GDM1 (cell line): ENCODE measurements around the gene NRARP.

ENCODE experiments used
- DNase-seq: peaks from one replicate; lab custom pipeline; 2025; lab: John Stamatoyannopoulos, UW

The NRARP gene

DNA sequence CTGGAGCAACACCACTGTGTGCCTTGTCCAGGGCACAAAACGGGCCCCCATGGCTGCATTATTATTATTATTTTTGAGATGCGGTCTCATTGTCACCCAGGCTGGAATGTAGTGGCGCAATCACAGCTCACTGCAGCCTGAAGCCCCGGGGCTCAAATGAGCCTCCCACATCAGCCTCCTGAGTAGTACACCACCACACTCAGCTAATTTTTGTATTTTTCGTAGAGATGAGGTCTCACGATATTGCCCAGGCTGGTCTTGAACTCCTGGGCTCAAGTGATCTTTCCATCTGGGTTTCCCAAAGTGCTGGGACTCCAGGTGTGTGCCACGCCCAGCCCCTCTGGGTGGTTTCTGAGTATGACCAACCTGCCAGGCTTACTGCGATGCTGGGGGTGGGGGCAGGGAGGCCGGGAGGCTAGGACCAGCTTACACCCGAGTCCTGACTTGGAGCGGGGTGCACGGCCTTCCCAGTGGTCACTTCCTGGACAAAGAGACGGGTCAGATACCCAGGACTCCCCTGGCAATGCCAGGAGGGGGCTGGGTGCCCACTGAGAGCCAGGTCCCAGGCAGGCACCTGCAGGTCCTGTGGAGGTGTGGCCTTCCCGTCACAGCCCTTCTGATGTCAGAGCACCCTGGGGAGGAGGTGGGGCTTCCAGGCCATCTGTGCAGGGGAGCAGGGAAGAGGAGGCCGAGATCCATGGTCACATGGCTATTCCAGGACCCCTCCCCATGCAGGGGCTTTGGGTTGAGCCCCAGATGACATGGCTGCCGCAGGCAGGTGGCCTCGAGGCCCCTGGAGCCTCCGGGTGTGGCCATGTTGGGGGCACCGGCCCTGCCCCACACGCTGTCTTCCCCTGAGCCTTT is 8.3 kb upstream of the NRARP start:
- no peak for DNase-seq

DNA sequence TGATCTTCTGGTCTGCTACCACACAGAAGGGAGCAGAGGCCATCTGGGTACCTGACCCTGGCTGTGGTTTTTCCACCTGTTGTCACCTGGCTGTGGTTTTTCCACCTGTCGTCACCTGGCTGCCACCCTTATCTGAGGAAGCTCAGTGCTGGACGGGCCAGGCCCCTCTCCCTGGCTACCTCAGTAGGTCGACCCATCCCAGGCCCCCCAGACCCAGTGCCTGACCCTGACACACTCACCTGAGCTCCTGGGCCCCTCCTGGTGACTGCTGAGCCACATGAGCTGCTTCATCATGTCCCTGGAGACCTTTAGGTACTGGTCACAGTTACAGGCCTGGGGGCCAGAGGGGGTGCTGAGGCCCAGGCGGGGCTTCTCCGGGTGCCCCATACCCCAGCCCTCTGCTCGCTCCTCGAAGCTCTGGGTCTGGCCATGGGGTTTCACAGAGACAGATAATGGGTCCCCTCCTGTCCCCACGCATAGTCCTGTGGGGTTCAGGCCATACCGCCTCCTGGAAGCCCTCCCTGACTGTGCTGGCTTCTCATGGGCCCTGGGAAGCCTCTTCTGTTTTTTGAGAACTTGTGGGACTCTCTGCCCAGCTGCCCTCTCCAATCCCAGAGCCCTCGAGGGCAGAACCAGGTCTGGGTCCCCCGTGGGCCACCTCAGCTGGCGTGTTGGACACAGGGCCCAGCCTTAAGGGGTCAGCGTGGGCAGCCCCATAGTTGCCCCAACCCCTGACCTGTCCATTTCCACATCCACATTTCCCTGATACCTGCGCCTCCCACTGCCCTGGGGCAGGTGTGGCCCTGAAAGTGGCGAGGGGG is 7.5 kb upstream of the NRARP start:
- DNase-seq, result no peak

DNA sequence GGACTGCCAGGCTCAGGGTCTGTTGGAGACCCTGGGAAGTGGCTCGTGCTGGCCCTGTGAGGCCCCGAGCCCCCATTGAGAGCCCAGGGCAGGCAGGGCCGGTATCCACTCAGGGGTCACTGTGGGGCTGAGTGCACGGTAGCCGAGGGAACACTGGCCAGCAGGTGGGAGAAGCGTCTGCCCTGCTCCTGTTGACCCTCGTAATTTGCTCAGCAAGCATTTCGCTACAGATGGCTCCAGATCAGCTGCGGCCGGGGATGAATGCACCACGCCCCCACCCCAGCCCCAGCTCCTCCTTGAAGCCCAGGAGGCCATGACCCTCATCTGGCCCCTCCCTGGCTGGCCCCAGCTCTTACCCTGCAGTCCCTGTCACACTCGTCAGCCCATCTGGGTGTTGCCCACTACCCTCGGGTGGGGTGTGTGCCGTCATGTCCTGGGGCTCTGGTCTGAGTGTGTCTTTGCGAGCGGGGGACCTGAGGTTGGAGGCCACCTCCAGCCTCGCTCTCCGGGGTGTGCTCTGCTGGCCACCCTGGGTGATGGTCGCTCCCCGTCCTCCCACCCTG is 6.1 kb upstream of the NRARP start:
- DNase-seq, result no peak

DNA sequence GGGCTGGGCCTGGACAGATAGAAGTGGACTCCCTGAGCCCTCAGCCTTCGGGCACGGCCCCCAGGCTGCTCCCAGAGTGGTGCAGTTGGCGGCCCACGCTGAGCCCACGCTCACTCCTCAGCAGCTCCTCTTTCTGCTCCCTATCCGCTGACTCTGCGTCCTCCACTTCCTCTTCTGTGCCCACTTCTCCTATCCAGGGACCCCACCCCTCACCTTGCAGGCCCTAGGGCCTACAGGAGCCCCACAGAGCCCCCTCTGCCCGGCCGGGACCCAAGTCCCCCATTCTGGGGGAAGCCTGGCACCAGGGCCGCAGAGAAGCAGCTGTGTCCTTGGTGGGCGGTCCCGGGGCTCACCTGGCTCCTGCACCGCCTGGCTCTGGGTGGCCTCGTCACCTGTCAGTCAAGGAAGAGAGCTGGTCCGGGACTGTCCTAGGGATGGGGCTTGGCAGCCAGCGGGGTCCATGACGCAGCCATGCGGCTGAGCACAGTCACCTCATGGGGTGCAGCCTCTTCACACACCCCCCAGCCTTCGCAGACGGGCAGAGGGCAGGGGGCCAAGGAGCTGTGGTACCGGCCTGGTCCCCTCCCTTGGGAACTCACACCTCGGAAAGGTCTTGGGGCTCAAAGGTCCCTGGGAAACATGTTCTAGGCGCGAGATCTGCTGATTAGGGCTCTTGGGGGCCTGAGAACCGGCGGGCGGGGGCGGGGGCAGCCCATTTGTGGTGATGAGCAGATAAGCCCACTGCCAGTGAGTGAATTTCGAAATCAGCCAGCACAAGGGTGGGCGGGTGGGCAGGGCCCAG is 5.4 kb upstream of the NRARP start:
- DNase-seq, result peak; percentile 45

DNA sequence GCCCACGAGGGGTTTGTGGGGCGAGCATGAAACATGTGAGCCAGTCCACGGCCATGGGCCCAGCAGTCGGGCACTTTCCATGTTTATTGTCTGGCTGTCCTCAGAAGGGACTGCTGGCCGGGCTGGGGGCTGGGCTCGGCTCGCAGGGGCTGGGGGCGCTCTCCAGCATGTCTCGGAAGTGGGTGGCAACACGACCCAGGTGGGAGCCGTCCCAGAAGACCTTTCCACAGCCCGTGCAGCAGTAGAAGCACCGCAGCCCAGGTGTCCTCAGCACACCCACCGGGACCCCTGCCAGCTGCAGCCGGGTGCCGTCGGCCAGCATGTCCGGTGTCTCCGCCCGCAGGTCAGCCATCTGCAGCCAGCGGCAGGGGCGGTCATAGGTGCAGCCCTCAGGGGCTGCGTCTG is 4.8 kb upstream of the NRARP start:
- DNase-seq, result no peak

DNA sequence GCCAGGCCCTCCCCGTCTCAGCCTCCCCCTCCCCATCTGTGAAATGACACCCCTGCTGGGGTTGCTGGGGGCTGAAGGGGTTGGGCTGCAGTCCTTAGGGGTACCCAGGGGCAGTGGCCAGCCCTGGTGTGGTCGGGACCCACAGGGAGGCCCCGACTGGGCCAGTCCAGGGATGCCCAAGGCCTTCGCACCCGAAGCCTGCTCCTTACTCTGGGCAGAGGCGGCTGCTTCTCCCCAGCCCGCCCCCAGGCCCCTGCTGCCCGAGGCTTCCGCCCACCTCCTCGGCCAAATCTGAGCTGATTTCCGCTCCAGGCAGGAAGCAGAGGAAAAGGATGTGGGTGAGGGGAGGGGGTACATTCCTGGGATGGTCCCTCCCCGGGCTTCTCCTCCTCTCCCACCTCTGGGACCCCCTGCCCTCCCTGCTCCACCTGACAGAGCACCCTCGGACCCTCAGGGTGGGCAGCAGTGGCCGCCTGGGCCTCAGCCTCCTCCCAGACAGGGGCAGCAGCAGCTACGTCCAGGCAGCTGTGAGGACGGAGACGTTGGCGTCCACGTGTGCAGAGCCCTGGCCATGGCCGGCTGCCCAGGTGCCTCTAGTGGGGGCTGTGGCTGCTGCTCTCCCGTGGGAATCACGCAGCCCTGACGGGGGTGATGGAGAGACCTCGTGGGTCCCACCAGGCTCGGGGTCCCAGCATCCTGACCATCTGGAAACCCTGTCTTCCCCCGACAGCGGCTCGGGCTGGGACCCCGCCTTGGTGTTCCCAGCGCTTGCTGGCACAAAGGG is 4.2 kb upstream of the NRARP start:
- DNase-seq, result no peak

DNA sequence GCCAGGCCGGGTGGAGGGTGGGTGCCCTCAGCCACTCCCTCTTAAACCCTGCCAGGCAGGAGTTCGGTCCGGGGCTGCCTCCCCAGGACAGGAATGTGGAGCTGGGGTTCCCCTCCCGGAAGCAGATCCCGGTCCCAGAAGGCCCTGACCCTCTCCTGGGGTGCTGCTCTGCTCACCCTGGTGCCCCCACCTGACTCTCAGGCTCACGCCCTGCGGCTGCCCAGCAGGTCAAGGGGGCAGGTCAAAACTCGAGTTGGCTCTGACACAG is 3.7 kb upstream of the NRARP start:
- DNase-seq, result no peak

DNA sequence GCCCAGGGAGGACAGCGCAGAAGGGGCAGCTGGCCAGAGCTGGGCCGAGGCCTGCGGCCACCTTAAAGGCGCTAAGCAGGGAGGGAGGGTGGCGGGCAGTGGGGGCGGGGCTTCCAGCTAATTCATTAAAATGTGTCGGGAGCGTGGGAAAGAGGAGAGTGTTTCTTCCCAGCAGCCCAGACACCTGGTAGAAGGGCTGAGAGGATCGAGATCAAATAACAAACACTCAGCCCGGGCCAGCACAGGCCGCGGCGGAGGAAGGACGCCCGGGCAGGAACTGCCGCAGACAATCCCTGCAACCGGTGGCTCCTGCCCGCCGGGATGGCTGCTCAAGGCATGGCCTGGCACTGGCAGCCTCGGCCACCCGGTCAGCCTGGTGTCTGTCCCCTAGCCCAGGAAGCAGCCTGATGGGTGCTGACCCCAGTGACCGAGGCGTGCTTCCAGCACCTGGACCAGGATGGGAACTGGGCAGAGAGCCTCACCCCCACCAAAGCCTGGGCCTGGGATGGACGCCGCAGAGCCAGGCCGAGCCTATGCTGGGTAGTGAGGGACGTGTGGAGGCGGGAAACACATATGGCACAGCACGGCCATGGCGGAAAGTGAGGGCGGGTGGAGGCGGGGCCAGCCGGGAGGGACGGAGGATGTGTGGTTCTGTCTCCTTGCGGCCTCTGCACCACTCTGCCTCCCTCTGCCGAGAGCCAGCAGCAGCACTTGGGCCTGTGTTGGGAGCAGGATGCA is 3.2 kb upstream of the NRARP start:
- no peak for DNase-seq

DNA sequence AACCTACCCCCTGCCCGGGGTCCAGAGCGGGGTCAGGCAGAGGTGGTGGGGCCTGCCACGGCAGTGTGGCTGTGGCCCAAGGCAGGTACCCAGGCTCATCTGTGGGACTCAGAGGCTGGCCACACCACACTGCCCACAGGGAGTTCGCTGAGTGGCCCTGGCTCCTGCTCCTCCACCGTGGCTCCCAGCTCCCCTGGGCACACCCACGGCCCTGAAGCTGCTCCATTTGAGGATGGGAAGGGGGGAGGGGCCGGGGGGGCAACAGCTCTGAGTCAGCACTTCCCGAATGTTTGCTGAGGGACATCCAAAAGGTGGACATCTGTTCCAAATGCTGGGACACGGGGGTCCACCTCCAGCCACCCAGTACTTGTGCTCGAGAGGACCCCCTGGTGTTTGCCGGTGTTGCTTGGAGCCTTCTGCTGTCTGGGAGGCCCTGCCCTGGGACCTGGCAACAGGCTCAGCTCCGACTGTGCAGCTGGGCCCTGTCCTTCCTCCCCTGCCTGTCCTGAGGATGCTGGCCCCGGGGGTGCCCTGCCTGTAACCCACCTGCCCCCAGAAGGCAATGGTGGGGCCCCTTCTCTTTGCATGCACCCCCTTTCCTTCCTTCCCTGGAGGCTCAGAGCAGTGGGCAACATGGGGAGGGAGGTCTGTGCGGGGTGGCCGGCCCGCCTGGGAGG is 2.5 kb upstream of the NRARP start:
- DNase-seq, result no peak

DNA sequence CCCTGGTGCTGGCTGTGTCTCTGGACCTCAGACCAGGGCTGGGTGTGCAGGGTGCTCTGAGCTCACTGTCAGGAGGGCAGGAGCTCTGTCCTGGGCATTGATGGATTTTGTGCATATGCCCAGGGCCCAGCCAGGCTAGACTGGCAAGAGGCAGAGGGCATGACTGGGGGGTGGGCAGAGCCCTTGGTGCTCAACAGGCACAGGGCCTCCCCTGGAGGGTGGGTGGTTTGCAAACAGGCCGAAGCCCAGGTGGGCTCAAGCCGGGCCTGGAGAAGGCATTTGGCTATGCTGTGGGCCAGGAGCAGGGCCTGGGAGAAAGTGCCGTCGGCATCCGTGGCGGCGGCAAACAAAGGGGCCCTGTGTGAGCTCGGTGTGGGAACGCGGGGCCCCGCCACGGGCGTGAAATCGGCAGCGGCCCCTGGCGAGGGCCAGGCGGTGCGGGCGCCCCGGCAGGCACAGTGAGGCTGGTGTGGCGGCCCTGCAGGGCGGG is 1.9 kb upstream of the NRARP start:
- DNase-seq, result no peak

DNA sequence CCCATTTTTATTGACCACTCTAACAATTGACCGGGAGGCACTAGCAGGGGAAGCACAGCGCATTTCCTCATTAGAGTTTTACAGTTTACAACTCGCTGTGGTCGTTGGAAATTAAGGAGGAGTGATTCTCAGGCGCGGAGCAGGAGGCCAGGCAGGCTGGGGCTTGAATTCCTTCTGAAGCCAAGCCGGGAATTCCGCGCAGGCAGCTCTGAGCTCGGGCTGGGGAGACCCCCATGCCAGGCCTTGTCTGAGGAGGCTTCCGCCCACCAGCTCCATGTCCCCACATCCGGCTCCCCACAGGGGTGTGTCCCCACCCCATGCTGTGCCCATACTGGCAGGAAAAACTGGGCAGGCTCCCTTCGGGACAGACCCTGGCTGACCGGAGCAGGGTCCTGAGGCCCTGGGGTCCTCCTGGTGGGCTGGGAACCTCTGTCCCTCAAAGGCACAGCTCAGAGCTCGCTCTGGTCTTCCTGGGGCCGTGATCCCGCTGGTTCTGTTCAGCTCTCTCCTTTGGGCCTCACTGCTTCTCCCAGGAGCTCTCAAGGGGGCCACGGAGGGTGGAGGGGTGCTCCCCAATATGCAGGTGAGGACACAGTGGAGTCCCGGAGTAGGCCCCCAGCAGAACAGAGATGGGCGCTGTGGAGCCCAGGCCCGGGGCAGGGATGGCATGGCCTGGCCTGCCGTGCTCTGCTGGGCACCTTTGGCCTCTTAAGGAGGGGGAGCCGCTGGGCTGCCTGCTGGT is 1.3 kb upstream of the NRARP start:
- DNase-seq, result no peak

DNA sequence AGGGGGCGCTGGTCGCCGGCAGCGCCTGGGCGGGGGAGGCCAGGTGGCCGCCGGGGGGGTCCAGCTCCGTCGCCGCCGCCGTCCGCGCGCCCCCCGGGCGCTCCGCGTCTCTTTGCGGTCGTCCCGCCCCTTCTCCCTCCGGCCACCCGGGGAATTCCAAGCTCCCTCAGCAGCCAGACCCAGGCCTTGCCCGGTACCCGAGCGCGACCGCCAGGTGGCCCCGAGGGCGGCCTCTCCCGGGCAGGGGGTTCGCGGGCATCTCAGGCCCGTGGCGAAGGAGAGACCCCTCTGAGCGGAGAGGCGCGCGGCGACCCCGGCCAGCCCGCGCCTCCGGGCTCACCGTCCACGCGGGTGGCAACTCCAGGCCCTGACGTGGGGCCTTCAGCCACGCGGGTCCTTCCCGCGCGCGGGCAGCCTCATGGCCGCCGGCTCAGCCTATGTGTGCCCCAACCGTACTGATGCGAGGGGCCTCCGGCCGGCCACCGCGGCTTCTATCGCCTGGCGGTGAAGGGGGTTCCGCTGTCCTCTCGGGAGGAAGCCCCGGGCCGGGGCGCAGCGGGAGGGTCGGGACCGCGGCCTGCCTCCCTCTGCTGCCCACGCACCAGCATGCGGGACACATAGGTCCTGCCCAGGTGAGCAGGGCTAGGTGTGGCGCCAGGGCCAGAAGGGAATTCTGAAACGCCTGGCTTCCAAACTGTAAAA is 529 bp upstream of the NRARP start:
- DNase-seq, result no peak

DNA sequence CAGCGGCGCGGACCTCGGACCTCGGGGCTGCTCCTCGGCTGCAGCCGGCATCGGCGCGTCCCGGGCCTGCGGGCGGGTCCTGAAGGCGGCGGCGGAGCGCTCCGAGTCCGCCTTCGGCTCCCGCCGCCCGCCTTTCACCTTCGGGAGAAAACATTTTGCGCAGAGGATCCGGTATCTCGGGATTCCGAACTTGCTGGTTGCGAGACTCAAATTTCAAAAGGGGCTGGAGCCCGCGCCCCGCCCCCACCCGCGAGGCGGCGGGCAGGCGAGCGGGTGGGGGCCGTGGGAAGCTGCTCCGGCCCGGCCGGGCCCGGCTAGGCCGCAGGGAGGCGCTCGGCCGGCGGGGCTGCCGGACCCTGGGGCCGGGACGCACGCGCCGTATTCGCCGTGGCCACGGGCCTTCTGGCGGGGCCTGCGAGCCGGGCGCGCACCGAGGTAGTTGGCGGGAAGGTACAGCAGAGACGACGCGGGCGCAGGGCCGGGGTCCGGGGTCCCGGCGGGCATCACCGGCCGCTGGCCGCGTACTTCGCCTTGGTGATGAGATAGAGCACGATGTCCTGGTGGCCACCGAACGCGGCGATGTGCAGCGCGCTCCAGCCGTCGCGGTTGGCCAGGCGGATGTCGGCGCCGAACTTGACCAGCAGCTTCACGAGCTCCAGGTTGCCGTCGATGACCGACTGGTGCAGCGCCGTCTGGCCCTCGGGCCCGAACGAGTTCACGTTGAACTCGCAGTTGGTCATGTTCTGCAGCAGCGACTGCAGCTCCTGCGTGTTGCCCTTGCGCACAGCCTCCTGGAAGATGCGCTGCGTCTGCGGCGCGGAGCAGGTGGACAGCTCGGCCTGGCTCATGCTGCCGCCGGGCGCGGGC is 757 bp downstream of the NRARP start:
- DNase-seq, result peak; percentile 41

DNA sequence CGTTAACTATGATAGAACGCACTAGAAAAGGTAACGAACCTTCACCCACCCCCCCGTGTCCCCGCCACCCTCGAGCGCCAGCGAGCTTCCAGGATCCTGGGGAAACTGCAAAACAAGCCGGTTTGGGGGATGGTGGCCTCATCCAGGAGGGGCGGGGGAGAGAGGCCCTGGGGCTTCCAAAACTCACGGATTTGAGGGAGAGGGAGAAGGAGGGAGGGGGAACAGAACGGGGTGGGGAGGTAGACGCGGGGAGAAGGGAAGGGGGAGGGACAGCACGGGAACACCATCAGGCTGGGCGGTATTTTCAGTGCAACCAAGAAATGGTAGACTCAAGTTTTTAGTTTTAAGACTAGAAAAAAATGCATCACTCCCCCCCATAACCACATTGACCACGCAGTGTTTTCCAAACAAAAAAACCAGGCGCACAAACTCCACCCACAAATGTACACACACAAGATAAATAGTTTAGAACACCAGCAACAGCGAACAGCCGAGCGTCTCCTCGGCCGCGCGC is 1.4 kb downstream of the NRARP start:
- DNase-seq, result no peak

DNA sequence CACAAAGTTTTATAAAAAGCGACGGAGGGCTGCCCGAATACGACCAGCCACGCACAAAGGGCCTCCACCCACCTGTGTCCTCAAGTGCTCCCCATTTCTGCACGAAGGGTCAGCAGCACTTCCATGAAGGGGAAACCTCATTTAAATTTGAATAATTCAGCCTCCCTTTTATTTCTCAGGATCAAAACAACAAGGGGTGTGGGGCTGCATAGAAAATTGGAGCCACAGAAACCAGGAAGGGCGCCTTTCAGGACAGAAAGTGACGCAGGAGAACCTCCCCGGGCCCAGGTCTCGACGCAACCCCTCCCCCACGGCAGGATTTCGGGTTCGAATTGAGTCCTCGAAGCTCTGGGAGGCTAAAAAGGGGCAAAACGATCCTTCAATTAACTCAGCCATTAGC is 2.1 kb downstream of the NRARP start:
- DNase-seq, result no peak

DNA sequence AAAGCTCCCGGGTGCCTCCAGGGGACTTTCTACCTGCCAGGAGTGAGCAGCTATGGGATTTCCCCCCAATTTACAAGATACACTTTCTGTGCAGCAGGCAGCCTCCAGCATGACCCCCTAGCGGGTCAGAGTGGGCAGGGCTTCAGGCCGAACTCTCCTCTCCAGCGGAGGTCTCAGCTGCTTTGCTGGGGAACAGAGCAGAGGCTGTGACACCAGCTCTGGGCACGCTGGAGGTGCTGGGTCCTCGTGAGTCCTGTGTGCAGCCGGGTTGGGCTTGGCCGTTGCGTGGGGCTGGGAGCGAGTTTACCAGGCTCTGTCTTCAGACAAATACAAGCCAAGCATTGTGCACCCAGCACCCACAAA is 2.9 kb downstream of the NRARP start:
- no peak for DNase-seq

DNA sequence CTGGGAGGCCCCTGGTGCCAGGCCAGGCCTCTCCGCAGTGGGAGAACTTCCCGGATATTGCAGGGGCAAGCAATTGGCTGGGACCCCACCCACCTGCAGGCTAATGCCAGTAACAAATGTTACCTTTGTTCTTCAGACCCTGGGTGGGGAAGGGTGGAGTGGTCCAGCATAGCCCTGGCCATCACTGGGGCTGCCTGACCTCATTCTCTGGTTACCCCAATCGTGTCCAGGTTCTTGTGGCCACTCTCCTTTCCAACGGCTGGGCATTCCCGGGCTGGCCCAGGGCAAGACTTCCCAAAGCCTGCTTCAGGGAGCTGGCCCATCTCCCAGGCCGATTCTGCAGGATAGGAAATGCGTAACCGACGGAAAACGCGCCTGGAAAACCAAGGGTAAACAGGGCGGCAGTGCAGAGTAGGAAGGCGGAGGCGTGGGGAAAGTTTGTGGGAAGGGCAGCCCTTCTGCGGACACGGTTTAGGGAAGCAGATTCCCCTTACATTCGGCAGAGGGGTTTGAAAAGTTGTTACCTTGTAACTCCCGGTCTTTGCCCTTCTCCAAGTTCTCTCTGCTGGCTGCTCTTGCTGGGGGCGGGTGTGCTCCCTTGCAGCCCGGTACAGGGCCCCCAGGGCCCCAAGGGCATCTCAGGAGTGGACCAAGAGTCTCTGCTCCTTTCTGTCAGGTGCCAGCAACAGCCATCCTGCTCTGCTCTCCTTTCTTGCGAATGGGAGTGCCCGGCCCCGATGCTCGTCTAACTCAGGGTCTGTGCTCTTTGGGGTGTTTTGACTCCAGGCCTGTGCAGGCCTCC is 3.5 kb downstream of the NRARP start:
- DNase-seq, result no peak
